Measurements from ENCODE around the gene TRAF3IP3. TPM values are rescaled to one million over a fixed set of nuclear protein-coding genes. Genes with fewer than 3 reads are reported as not detected.

TRAF3IP3 gene
- total RNA-seq, 6 experiments from 2014 or later, result 0.24 TPM; not detected in 5

- Mint-ChIP-seq H3K27ac (peak within 1 kb of the TSS; percentile 89), H3K9me3 (peaks cover 23% of the 10 kb centered on the region), H3K4me3 (peak within 1 kb of the TSS; percentile 95), H3K4me1 (ENCODE audit: low read depth) (peaks cover 88% of the 10 kb centered on the region), H3K27me3 (ENCODE audit: insufficient read depth) (peaks cover 2% of the 10 kb centered on the region), H3K36me3 (ENCODE audit: low read depth) (peaks cover 43% of the 10 kb centered on the region)
- TF ChIP-seq CTCF (IDR thresholded peaks at IDR 0.05), result peak; percentile 73
- peak; percentile 89 for DNase-seq
These were observed 71.8 kb downstream of the TRAF3IP3 start, which contains the start of gene UTP25 for GRCh38 chr1:209827384-209828262. UTP25 (plus strand) TSS chr1:209827972; CDS start chr1:209828064, 92 bp downstream.

GRCh38 chr1:209829716-209830115 is 73.9 kb downstream of the TRAF3IP3 start:
- H3K4me1 Mint-ChIP-seq (ENCODE audit: low read depth), result peaks cover 88% of the 10 kb centered on the region
- H3K36me3 Mint-ChIP-seq (ENCODE audit: low read depth), result peaks cover 61% of the 10 kb centered on the region
- peak overlapping the region; percentile 95 for H3K4me3 Mint-ChIP-seq
- peaks cover 2% of the 10 kb centered on the region for H3K27me3 Mint-ChIP-seq (ENCODE audit: insufficient read depth)
- DNase-seq, result peak; percentile 20
- peaks cover 23% of the 10 kb centered on the region for H3K9me3 Mint-ChIP-seq
- peak overlapping the region; percentile 71 for H3K27ac Mint-ChIP-seq
- no peak for TF ChIP-seq CTCF (IDR thresholded peaks at IDR 0.05)

- Mint-ChIP-seq H3K9me3 (peaks cover 23% of the 10 kb centered on the region), H3K27me3 (ENCODE audit: insufficient read depth) (peaks cover 2% of the 10 kb centered on the region), H3K36me3 (ENCODE audit: low read depth) (peaks cover 67% of the 10 kb centered on the region), H3K4me3 (peak overlapping the region; percentile 95), H3K4me1 (ENCODE audit: low read depth) (peaks cover 90% of the 10 kb centered on the region), H3K27ac (peak overlapping the region; percentile 71)
- TF ChIP-seq CTCF (IDR thresholded peaks at IDR 0.05), result no peak
- no peak for DNase-seq
These were observed 74.9 kb downstream of the TRAF3IP3 start for GRCh38 chr1:209830722-209831121.

- peak; percentile 78 for DNase-seq
- Mint-ChIP-seq H3K9me3 (peaks cover 23% of the 10 kb centered on the region), H3K4me3 (peak overlapping the region; percentile 95)
These were observed 75.8 kb downstream of the TRAF3IP3 start for GRCh38 chr1:209831615-209832014.

More at GRCh38 chr1:209831615-209832014, 75.8 kb downstream of the TRAF3IP3 start:
- no peak for TF ChIP-seq CTCF (IDR thresholded peaks at IDR 0.05)
- Mint-ChIP-seq H3K4me1 (ENCODE audit: low read depth) (peaks cover 91% of the 10 kb centered on the region), H3K27me3 (ENCODE audit: insufficient read depth) (peaks cover 2% of the 10 kb centered on the region), H3K27ac (peak overlapping the region; percentile 71), H3K36me3 (ENCODE audit: low read depth) (peaks cover 68% of the 10 kb centered on the region)

Other genes starting within 250 kb of the TRAF3IP3 start
- 1 to 10 TPM; 4.9 to 8.0 (median 5.9) TPM for gene CAMK1G, start 172.3 kb upstream of the TRAF3IP3 start, total RNA-seq (2021; fragmentation: NEBNext Ultra II Directional; extraction: Animal tissue kit (Norgen Biotek cat#: 25700))
- gene LAMB3, start 103.6 kb upstream of the TRAF3IP3 start, total RNA-seq (2021; fragmentation: NEBNext Ultra II Directional; extraction: Animal tissue kit (Norgen Biotek cat#: 25700)), result 10 to 100 TPM in 2 of 6 experiments, 1 to 10 TPM in 4; 8.0 to 10.3 (median 9.8) TPM
- gene G0S2, start 80.6 kb upstream of the TRAF3IP3 start, total RNA-seq (2021; fragmentation: NEBNext Ultra II Directional; extraction: Animal tissue kit (Norgen Biotek cat#: 25700)), result 1 to 10 TPM; 1.7 to 2.6 (median 1.9) TPM
- gene HSD11B1, start 51.2 kb upstream of the TRAF3IP3 start, total RNA-seq (2021; fragmentation: NEBNext Ultra II Directional; extraction: Animal tissue kit (Norgen Biotek cat#: 25700)), result not detected
- gene C1orf74, start 28.5 kb downstream of the TRAF3IP3 start, total RNA-seq (2021; fragmentation: NEBNext Ultra II Directional; extraction: Animal tissue kit (Norgen Biotek cat#: 25700)), result 1 to 10 TPM; 1.8 to 2.7 (median 2.4) TPM
- 1 to 10 TPM in 2 of 6 experiments, under 1 TPM in 4; 0.14 to 3.2 (median 0.28) TPM for gene IRF6, start 50.1 kb downstream of the TRAF3IP3 start, total RNA-seq (2021; fragmentation: NEBNext Ultra II Directional; extraction: Animal tissue kit (Norgen Biotek cat#: 25700))
- gene UTP25, start 71.9 kb downstream of the TRAF3IP3 start, total RNA-seq (2021; fragmentation: NEBNext Ultra II Directional; extraction: Animal tissue kit (Norgen Biotek cat#: 25700)), result 10 to 100 TPM in 4 of 6 experiments, 1 to 10 TPM in 2; 9.0 to 18.5 (median 16.2) TPM
- 10 to 100 TPM in 1 of 6 experiments, 1 to 10 TPM in 5; 7.6 to 10.6 (median 8.5) TPM for gene SYT14, start 182.2 kb downstream of the TRAF3IP3 start, total RNA-seq (2021; fragmentation: NEBNext Ultra II Directional; extraction: Animal tissue kit (Norgen Biotek cat#: 25700))